Retinal pigment epithelial cell (primary cell): ENCODE data around the gene AGK.

Experiments
- DNase-seq: peaks from one replicate; pipeline ENCODE4 v3.0.0-alpha.2; 2010; ENCODE audit warnings: low read depth
- H3K4me3 ChIP-seq: 2 replicates; pipeline ENCODE4 v1.5.1; 2011; ENCODE audit warnings: mild to moderate bottlenecking, low read length, control low read depth, moderate library complexity
- CTCF ChIP-seq: conservative IDR thresholded peaks from 2 replicates; pipeline ENCODE4 v1.5.1; 2011; ENCODE audit warnings: low read depth, low read length, control low read depth, inconsistent platforms

AGK gene

GRCh38 chr7:141665208-141666035 lies 114.2 kb downstream of the AGK start:
- no peak for DNase-seq
- no peak for TF ChIP-seq CTCF
- H3K4me3 ChIP-seq = no peak overlapping the region

- no peak overlapping the region for H3K4me3 ChIP-seq
- no peak for DNase-seq
- TF ChIP-seq CTCF = no peak
Observed at GRCh38 chr7:141666071-141666470, 114.9 kb downstream of the AGK start.

DNA sequence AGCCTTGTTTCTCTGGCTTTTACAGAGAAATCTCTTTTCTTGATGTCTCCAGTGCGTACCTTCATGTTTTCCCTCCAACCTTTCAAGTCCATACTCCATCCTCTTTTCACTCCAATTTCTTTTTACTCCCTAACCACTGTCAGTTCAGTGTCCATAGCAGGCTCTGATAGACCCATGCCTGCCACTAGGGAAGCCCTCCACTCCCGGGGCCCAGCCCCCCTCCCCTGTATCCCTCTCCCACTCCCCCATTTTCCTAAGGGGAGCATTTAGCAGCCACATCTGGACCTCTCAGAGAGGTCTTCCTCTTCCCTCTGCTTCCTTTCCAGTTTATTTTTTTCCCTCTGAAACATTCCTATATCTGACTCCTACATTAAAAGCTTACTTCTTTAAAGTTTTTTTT lies 117.6 kb downstream of the AGK start:
- no peak for TF ChIP-seq CTCF
- DNase-seq = no peak
- H3K4me3 ChIP-seq = no peak overlapping the region

DNA sequence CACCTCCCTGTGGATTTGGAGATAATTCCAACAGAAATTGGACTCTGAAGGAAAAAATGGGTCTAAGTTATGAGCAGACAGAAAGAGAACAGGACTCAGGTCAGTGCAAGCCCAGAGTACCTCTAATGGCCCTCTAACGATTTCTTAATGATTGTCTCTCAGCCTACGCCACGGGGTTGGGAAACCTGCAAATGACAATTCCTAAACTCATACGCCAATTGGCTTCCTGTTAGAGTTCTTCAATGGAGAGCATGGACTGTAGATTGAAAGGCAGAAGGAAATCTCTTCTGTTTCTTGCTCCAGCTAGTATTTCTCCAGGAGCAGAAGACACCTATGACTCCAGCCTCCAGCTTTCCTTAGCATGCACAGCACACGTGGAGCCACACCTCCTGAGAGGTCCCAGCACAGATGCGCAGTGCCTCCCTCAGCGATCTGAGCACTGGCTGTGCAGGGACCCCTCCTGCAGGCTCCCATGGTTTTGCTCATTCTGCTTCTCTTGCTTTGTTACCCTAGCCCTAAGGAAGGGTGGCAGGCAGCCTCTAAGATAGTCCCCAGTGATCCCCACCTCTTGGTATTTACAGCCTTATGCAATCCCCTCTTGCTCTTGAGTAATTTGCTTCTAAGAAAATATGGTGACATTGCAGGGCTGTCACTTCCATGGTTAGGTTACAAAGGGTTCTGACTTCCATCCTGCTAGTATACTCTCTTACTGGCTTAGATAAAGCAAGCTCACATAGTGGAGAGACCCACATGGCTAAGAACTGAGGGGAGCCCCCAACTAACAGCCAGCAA lies 120.7 kb downstream of the AGK start:
- H3K4me3 ChIP-seq = no peak overlapping the region
- DNase-seq = no peak
- no peak for TF ChIP-seq CTCF

- no peak for DNase-seq
- no peak for TF ChIP-seq CTCF
- no peak overlapping the region for H3K4me3 ChIP-seq
Observed at GRCh38 chr7:141673346-141673745, 122.1 kb downstream of the AGK start.

- peak; percentile 55 for DNase-seq
- TF ChIP-seq CTCF = no peak
- H3K4me3 ChIP-seq = no peak overlapping the region
Observed at GRCh38 chr7:141674171-141674671, 123.0 kb downstream of the AGK start.
